Neuronal stem cell (in vitro differentiated cells): ENCODE measurements around the gene FGF11.
A peak's percentile ranks its signal among the peaks of the same experiment; 100 is the strongest.

ENCODE experiments used
- DNase-seq: peaks from one replicate; pipeline ENCODE4 v3.0.0-alpha.2; 2013; ENCODE audit warnings: low spot score
- H2AFZ ChIP-seq: one replicate; pipeline ENCODE4 v1.6.1; 2013; ENCODE audit warnings: mild to moderate bottlenecking, low read length, inconsistent platforms
- H2AK5ac ChIP-seq: 2 replicates; pipeline ENCODE4 v1.6.1; 2013; ENCODE audit warnings: low read depth, mild to moderate bottlenecking, inconsistent platforms, low read length, moderate library complexity, mixed read lengths
- H2BK120ac ChIP-seq: 2 replicates; pipeline ENCODE4 v1.6.1; 2013; ENCODE audit warnings: low read depth, mild to moderate bottlenecking, inconsistent platforms, low read length, moderate library complexity, mixed read lengths
- H2BK12ac ChIP-seq: one replicate; pipeline ENCODE4 v1.6.1; 2013; ENCODE audit warnings: low read length, inconsistent platforms
- H2BK15ac ChIP-seq: 2 replicates; pipeline ENCODE4 v1.6.1; 2013; ENCODE audit warnings: mild to moderate bottlenecking, low read length, inconsistent platforms, mixed read lengths
- H2BK5ac ChIP-seq: one replicate; pipeline ENCODE4 v1.6.1; 2013; ENCODE audit warnings: inconsistent platforms, mild to moderate bottlenecking, low read length, moderate library complexity
- H3K14ac ChIP-seq: one replicate; pipeline ENCODE4 v1.6.1; 2013; ENCODE audit warnings: low read length, inconsistent platforms
- H3K18ac ChIP-seq: 2 replicates; pipeline ENCODE4 v1.6.1; 2013; ENCODE audit warnings: low read length, inconsistent platforms
- H3K23ac ChIP-seq: 2 replicates; pipeline ENCODE4 v1.6.1; 2013; ENCODE audit warnings: low read depth, mild to moderate bottlenecking, mixed read lengths, low read length, inconsistent platforms; ENCODE audit not compliant: poor library complexity
- H3K27ac ChIP-seq: replicated peaks from 3 replicates; pipeline ENCODE4 v1.5.1; 2013; ENCODE audit warnings: low read length, inconsistent platforms
- H3K27me3 ChIP-seq, 3 experiments: 2 replicates each; pipeline ENCODE4 v1.6.1; 2013; ENCODE audit warnings: low read length in 3 of 3, mild to moderate bottlenecking in 2 of 3, inconsistent platforms in 1 of 3, low read depth in 1 of 3, mixed read lengths in 1 of 3, moderate library complexity in 1 of 3; ENCODE audit not compliant: control insufficient read depth in 3 of 3, insufficient read depth in 3 of 3
- H3K36me3 ChIP-seq, 2 donors: replicated peaks in 1 of 2; 2 replicates each; pipeline ENCODE4 v1.6.1; 2013; ENCODE audit warnings: low read length in 2 of 2; ENCODE audit not compliant: control insufficient read depth in 2 of 2, insufficient read depth in 2 of 2
- H3K4ac ChIP-seq: 2 replicates; pipeline ENCODE4 v1.6.1; 2013; ENCODE audit warnings: inconsistent platforms, mild to moderate bottlenecking, low read length, moderate library complexity
- H3K4me1 ChIP-seq, 2 donors: 1 replicate in 1 of 2; 2 replicates in 1 of 2; pipeline ENCODE4 v1.6.1; 2013; ENCODE audit warnings: low read length in 2 of 2, low read depth in 1 of 2; ENCODE audit not compliant: control insufficient read depth in 2 of 2, insufficient read depth in 1 of 2
- H3K4me2 ChIP-seq: one replicate; pipeline ENCODE4 v1.6.1; 2013; ENCODE audit warnings: mild to moderate bottlenecking, low read length, inconsistent platforms; ENCODE audit not compliant: insufficient read depth, poor library complexity, severe bottlenecking
- H3K4me3 ChIP-seq, 2 donors: 2 replicates each; pipeline ENCODE4 v1.5.1; 2013; ENCODE audit warnings: low read length in 2 of 2, mild to moderate bottlenecking in 2 of 2, inconsistent platforms in 1 of 2, moderate library complexity in 1 of 2
- H3K79me1 ChIP-seq: one replicate; pipeline ENCODE4 v1.6.1; 2013; ENCODE audit warnings: low read depth, mild to moderate bottlenecking, inconsistent platforms, low read length, moderate library complexity
- H3K9ac ChIP-seq: one replicate; pipeline ENCODE4 v1.6.1; 2013; ENCODE audit warnings: mild to moderate bottlenecking, low read depth, low read length, inconsistent platforms; ENCODE audit not compliant: poor library complexity
- H3K9me3 ChIP-seq, 2 donors: replicated peaks in 1 of 2; 2 replicates each; pipeline versions ENCODE3 to v1.6.1; 2013; ENCODE audit warnings: low read length in 2 of 2, mild to moderate bottlenecking in 2 of 2, inconsistent platforms in 1 of 2, low read depth in 1 of 2, mixed read lengths in 1 of 2, moderate library complexity in 1 of 2; ENCODE audit not compliant: control insufficient read depth in 2 of 2, insufficient read depth in 1 of 2
- H4K8ac ChIP-seq: one replicate; pipeline ENCODE4 v1.6.1; 2013; ENCODE audit warnings: low read depth, mild to moderate bottlenecking, inconsistent platforms, low read length, moderate library complexity
- H4K91ac ChIP-seq: one replicate; pipeline ENCODE4 v1.6.1; 2013; ENCODE audit warnings: low read length, low read depth, mild to moderate bottlenecking, inconsistent platforms; ENCODE audit not compliant: poor library complexity
- WGBS, 2 donors: extraction: QIAGEN DNeasy Blood & Tissue Kit; methylation state at CpG; one replicate each; pipeline ENCODE4 v1.1.7; 2013; ENCODE audit warnings: missing lambda C conversion rate in 2 of 2, mixed read lengths in 1 of 2; ENCODE audit not compliant: insufficient read length in 2 of 2, insufficient replicate concordance in 1 of 2; ENCODE audit errors: extremely low coverage in 2 of 2; 5-methylcytosine and 5-hydroxymethylcytosine counted together

The FGF11 gene

DNA sequence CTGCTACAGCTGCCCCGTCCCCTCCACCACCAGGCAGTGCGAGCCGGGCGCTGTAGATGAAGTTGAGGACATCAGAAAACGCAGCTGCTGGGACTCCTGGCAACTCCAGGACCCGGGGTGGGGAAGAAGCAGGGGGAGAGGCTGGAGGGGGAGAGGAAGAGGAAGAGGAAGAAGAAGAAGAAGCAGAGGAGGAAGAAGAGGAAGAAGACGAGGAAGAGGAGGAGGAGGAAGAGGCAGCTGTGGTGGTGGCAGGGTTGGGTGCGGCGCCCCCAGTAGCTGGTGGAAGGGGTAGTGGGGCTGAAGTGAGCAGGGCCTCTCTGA lies 27.0 kb downstream of the FGF11 start:
- H3K36me3 ChIP-seq = peaks cover 5 to 34% of the 10 kb centered on the region in 2 donors
- no peak overlapping the region for H4K8ac ChIP-seq
- no peak overlapping the region for H2AK5ac ChIP-seq
- no peak overlapping the region for H3K4me3 ChIP-seq
- H3K27ac ChIP-seq = no peak overlapping the region
- no peak overlapping the region for H2BK15ac ChIP-seq
- H4K91ac ChIP-seq = no peak overlapping the region
- H3K79me1 ChIP-seq = peaks cover 8% of the 10 kb centered on the region
- no peak overlapping the region for H3K14ac ChIP-seq
- H3K4me1 ChIP-seq = peaks cover 7 to 10% of the 10 kb centered on the region in 2 donors
- H3K23ac ChIP-seq = peak overlapping the region; percentile 80
- no peak overlapping the region for H2BK120ac ChIP-seq
- no peak overlapping the region for H3K4me2 ChIP-seq
- WGBS, 2 donors = no CpG with 5 or more reads among the region's 9 CpGs
- DNase-seq = no peak
- no peak overlapping the region for H2AFZ ChIP-seq
- no peak overlapping the region for H3K4ac ChIP-seq
- H3K9me3 ChIP-seq = no peaks in the 10 kb centered on the region
- no peak overlapping the region for H2BK12ac ChIP-seq
- H3K27me3 ChIP-seq = no peaks in the 10 kb centered on the region
- H2BK5ac ChIP-seq = no peak overlapping the region
- no peak overlapping the region for H3K18ac ChIP-seq
- no peak overlapping the region for H3K9ac ChIP-seq

- DNase-seq = no peak
- Histone ChIP-seq H3K27ac (no peak overlapping the region), H3K9ac (no peak overlapping the region), H3K27me3 (no peaks in the 10 kb centered on the region), H2BK15ac (no peak overlapping the region), H2BK5ac (no peak overlapping the region), H2AK5ac (no peak overlapping the region), H2BK12ac (no peak overlapping the region), H3K23ac (peak overlapping the region; percentile 80), H3K4me2 (no peak overlapping the region), H3K9me3 (no peaks in the 10 kb centered on the region), H3K14ac (no peak overlapping the region), H3K4me1 (peaks cover 5 to 7% of the 10 kb centered on the region in 2 donors), H3K79me1 (peaks cover 8% of the 10 kb centered on the region), H3K4me3 (no peak overlapping the region), H3K36me3 (peaks cover 5 to 31% of the 10 kb centered on the region in 2 donors), H3K4ac (no peak overlapping the region), H2BK120ac (no peak overlapping the region), H3K18ac (peak overlapping the region; percentile 28), H4K91ac (no peak overlapping the region), H4K8ac (no peak overlapping the region), H2AFZ (no peak overlapping the region)
- no CpG with 5 or more reads among the region's 16 CpGs for WGBS, 2 donors
Observed at GRCh38 chr17:7466639-7467341, 27.5 kb downstream of the FGF11 start.

GRCh38 chr17:7467498-7467897 lies 28.2 kb downstream of the FGF11 start:
- no peak overlapping the region for H3K4ac ChIP-seq

GRCh38 chr17:7468290-7468689 lies 29.0 kb downstream of the FGF11 start:
- Histone ChIP-seq H2BK15ac (no peak overlapping the region), H3K14ac (no peak overlapping the region), H2AFZ (no peak overlapping the region), H3K9ac (no peak overlapping the region), H3K27me3 (no peaks in the 10 kb centered on the region), H3K4me3 (no peak overlapping the region), H3K4ac (no peak overlapping the region), H2AK5ac (no peak overlapping the region), H3K4me1 (peaks cover 4 to 7% of the 10 kb centered on the region in 2 donors), H3K4me2 (no peak overlapping the region), H3K36me3 (peaks cover 5 to 21% of the 10 kb centered on the region in 2 donors), H3K27ac (no peak overlapping the region), H3K79me1 (peaks cover 4% of the 10 kb centered on the region), H4K91ac (no peak overlapping the region), H4K8ac (no peak overlapping the region), H3K23ac (no peak overlapping the region), H2BK120ac (no peak overlapping the region), H3K9me3 (no peaks in the 10 kb centered on the region), H2BK5ac (no peak overlapping the region), H2BK12ac (no peak overlapping the region), H3K18ac (no peak overlapping the region)
- no peak for DNase-seq
- no CpG with 5 or more reads among the region's 11 CpGs for WGBS, 2 donors

More at GRCh38 chr17:7467498-7467897, 28.2 kb downstream of the FGF11 start:
- Histone ChIP-seq H3K36me3 (peaks cover 5 to 28% of the 10 kb centered on the region in 2 donors), H4K91ac (no peak overlapping the region), H2BK15ac (no peak overlapping the region), H3K14ac (no peak overlapping the region), H3K4me3 (no peak overlapping the region), H2AFZ (no peak overlapping the region), H3K18ac (no peak overlapping the region), H3K23ac (no peak overlapping the region), H3K9me3 (no peaks in the 10 kb centered on the region), H3K4me2 (no peak overlapping the region), H3K79me1 (peaks cover 7% of the 10 kb centered on the region), H2BK12ac (no peak overlapping the region), H3K4me1 (peaks cover 4 to 7% of the 10 kb centered on the region in 2 donors), H4K8ac (no peak overlapping the region), H3K9ac (no peak overlapping the region), H2BK120ac (no peak overlapping the region), H2BK5ac (no peak overlapping the region), H3K27me3 (no peaks in the 10 kb centered on the region), H2AK5ac (no peak overlapping the region), H3K27ac (no peak overlapping the region)
- no peak for DNase-seq
- no CpG with 5 or more reads among the region's 3 CpGs for WGBS, 2 donors
